WTC11 (cell line): ENCODE results near the gene NFS1.

ENCODE experiments used
- ZNF317 ChIP-seq: sonication (generic); formaldehyde crosslinking; IDR thresholded peaks from 2 replicates; pipeline ENCODE4 v1.8.1; 2023; ENCODE audit warnings: low read depth, mild to moderate bottlenecking, moderate library complexity, missing genetic modification reagents, borderline replicate concordance
- TF ChIP-seq, protein P1 (sequence below): fragments of 200-600 bp; IDR thresholded peaks from 2 replicates; pipeline ENCODE4 v1.8.0; 2022; ENCODE audit warnings: antibody characterized with exemption

- TF ChIP-seq, protein P1, sequence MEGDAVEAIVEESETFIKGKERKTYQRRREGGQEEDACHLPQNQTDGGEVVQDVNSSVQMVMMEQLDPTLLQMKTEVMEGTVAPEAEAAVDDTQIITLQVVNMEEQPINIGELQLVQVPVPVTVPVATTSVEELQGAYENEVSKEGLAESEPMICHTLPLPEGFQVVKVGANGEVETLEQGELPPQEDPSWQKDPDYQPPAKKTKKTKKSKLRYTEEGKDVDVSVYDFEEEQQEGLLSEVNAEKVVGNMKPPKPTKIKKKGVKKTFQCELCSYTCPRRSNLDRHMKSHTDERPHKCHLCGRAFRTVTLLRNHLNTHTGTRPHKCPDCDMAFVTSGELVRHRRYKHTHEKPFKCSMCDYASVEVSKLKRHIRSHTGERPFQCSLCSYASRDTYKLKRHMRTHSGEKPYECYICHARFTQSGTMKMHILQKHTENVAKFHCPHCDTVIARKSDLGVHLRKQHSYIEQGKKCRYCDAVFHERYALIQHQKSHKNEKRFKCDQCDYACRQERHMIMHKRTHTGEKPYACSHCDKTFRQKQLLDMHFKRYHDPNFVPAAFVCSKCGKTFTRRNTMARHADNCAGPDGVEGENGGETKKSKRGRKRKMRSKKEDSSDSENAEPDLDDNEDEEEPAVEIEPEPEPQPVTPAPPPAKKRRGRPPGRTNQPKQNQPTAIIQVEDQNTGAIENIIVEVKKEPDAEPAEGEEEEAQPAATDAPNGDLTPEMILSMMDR = no peak
- TF ChIP-seq ZNF317 (CRISPR knock-in tag) = no peak
Observed at GRCh38 chr20:35637276-35637675, 61.9 kb downstream of the NFS1 start.
